ENCODE data around the gene SF3B2.
"Not testable (repeated sequence)": the region's sequence is repeated elsewhere in the genome, so short reads cannot be mapped to it uniquely, and the experiment has no call there.

The SF3B2 gene

GRCh38 chr11:66051766-66052663 lies at the start of gene SF3B2:
TSS of gene SF3B2 (plus strand) at chr11:66052364. CDS start at chr11:66052385, 21 bp downstream.
- peaks cover 35% of the 10 kb centered on the region for H3K4me1 Mint-ChIP-seq
- peaks cover 32% of the 10 kb centered on the region for H3K36me3 Mint-ChIP-seq
- H3K4me3 Mint-ChIP-seq: peak within 1 kb of the TSS; percentile 99
- no peaks in the 10 kb centered on the region for H3K9me3 Mint-ChIP-seq
- peaks cover 18% of the 10 kb centered on the region for H3K27me3 Mint-ChIP-seq
- peak; percentile 99 for ATAC-seq
- H3K27ac Mint-ChIP-seq: peak within 1 kb of the TSS; percentile 94

- H3K27ac Mint-ChIP-seq: peak overlapping the region; percentile 95
- peaks cover 44% of the 10 kb centered on the region for H3K4me1 Mint-ChIP-seq
- H3K36me3 Mint-ChIP-seq: peaks cover 29% of the 10 kb centered on the region
- peak; percentile 89 for ATAC-seq
- H3K27me3 Mint-ChIP-seq: no peaks in the 10 kb centered on the region
- H3K4me3 Mint-ChIP-seq: peak overlapping the region; percentile 99
- no peaks in the 10 kb centered on the region for H3K9me3 Mint-ChIP-seq
Measured at GRCh38 chr11:66002648-66003225, 49.4 kb upstream of the SF3B2 start.

GRCh38 chr11:66003291-66003690 lies 48.9 kb upstream of the SF3B2 start:
- H3K9me3 Mint-ChIP-seq: no peaks in the 10 kb centered on the region
- H3K27ac Mint-ChIP-seq: peak overlapping the region; percentile 95
- peaks cover 43% of the 10 kb centered on the region for H3K4me1 Mint-ChIP-seq
- H3K36me3 Mint-ChIP-seq: peaks cover 23% of the 10 kb centered on the region
- H3K27me3 Mint-ChIP-seq: no peaks in the 10 kb centered on the region
- no peak for ATAC-seq
- H3K4me3 Mint-ChIP-seq: peak overlapping the region; percentile 99

GRCh38 chr11:66004186-66004585 lies 48.0 kb upstream of the SF3B2 start:
- Mint-ChIP-seq H3K27ac (no peak overlapping the region), H3K36me3 (peaks cover 17% of the 10 kb centered on the region)

GRCh38 chr11:66006134-66006890 lies 45.9 kb upstream of the SF3B2 start:
- no peak for ATAC-seq
- Mint-ChIP-seq H3K4me3 (no peak overlapping the region), H3K27ac (no peak overlapping the region), H3K27me3 (no peaks in the 10 kb centered on the region), H3K36me3 (peaks cover 12% of the 10 kb centered on the region), H3K4me1 (peaks cover 27% of the 10 kb centered on the region), H3K9me3 (no peaks in the 10 kb centered on the region)

More at GRCh38 chr11:66004186-66004585, 48.0 kb upstream of the SF3B2 start:
- Mint-ChIP-seq H3K4me3 (peak overlapping the region; percentile 11), H3K27me3 (no peaks in the 10 kb centered on the region), H3K4me1 (peaks cover 39% of the 10 kb centered on the region), H3K9me3 (no peaks in the 10 kb centered on the region)
- no peak for ATAC-seq

- H3K9me3 Mint-ChIP-seq: no peaks in the 10 kb centered on the region
- H3K4me1 Mint-ChIP-seq: peaks cover 27% of the 10 kb centered on the region
- H3K27ac Mint-ChIP-seq: no peak overlapping the region
- H3K27me3 Mint-ChIP-seq: no peaks in the 10 kb centered on the region
- ATAC-seq: no peak
- peaks cover 12% of the 10 kb centered on the region for H3K36me3 Mint-ChIP-seq
- no peak overlapping the region for H3K4me3 Mint-ChIP-seq
Measured at GRCh38 chr11:66006891-66007176, 45.3 kb upstream of the SF3B2 start.

GRCh38 chr11:66007201-66007634 lies 44.9 kb upstream of the SF3B2 start:
- ATAC-seq: no peak
- Mint-ChIP-seq H3K27me3 (no peaks in the 10 kb centered on the region), H3K27ac (no peak overlapping the region), H3K4me1 (peaks cover 27% of the 10 kb centered on the region), H3K9me3 (no peaks in the 10 kb centered on the region), H3K4me3 (no peak overlapping the region), H3K36me3 (peaks cover 12% of the 10 kb centered on the region)

- no peak overlapping the region for H3K4me3 Mint-ChIP-seq
- no peaks in the 10 kb centered on the region for H3K9me3 Mint-ChIP-seq
- H3K36me3 Mint-ChIP-seq: peaks cover 12% of the 10 kb centered on the region
- ATAC-seq: no peak
- H3K4me1 Mint-ChIP-seq: peaks cover 19% of the 10 kb centered on the region
- H3K27ac Mint-ChIP-seq: peak overlapping the region; percentile 55
- H3K27me3 Mint-ChIP-seq: no peaks in the 10 kb centered on the region
Measured at GRCh38 chr11:66008095-66008467, 44.1 kb upstream of the SF3B2 start.

- Mint-ChIP-seq H3K9me3 (no peaks in the 10 kb centered on the region), H3K4me1 (peaks cover 14% of the 10 kb centered on the region), H3K27ac (peak overlapping the region; percentile 55), H3K27me3 (no peaks in the 10 kb centered on the region), H3K36me3 (peaks cover 12% of the 10 kb centered on the region), H3K4me3 (no peak overlapping the region)
- ATAC-seq: no peak
Measured at GRCh38 chr11:66008468-66009101, 43.6 kb upstream of the SF3B2 start.

GRCh38 chr11:66010036-66010435 lies 42.1 kb upstream of the SF3B2 start:
- not testable (repeated sequence) for H3K4me1 Mint-ChIP-seq, ATAC-seq, H3K36me3 Mint-ChIP-seq, H3K9me3 Mint-ChIP-seq, H3K4me3 Mint-ChIP-seq, H3K27me3 Mint-ChIP-seq, H3K27ac Mint-ChIP-seq

- ATAC-seq: no peak
- Mint-ChIP-seq H3K4me3 (no peak overlapping the region), H3K9me3 (no peaks in the 10 kb centered on the region), H3K36me3 (no peaks in the 10 kb centered on the region), H3K4me1 (no peaks in the 10 kb centered on the region), H3K27ac (no peak overlapping the region), H3K27me3 (no peaks in the 10 kb centered on the region)
Measured at GRCh38 chr11:66011239-66011784, 40.9 kb upstream of the SF3B2 start.

GRCh38 chr11:66011785-66012303 lies 40.3 kb upstream of the SF3B2 start, which contains the start of gene CST6:
TSS of gene CST6 (plus strand) at chr11:66012008. CDS start at chr11:66012045, 37 bp downstream.
- Mint-ChIP-seq H3K27me3 (no peaks in the 10 kb centered on the region), H3K4me1 (no peaks in the 10 kb centered on the region), H3K9me3 (no peaks in the 10 kb centered on the region), H3K27ac (no peak within 1 kb of the TSS), H3K36me3 (no peaks in the 10 kb centered on the region), H3K4me3 (no peak within 1 kb of the TSS)
- ATAC-seq: no peak

- no peaks in the 10 kb centered on the region for H3K9me3 Mint-ChIP-seq
- H3K4me3 Mint-ChIP-seq: no peak overlapping the region
- no peak overlapping the region for H3K27ac Mint-ChIP-seq
- no peak for ATAC-seq
- no peaks in the 10 kb centered on the region for H3K27me3 Mint-ChIP-seq
- no peaks in the 10 kb centered on the region for H3K36me3 Mint-ChIP-seq
- no peaks in the 10 kb centered on the region for H3K4me1 Mint-ChIP-seq
Measured at GRCh38 chr11:66012371-66012945, 39.7 kb upstream of the SF3B2 start.

- no peak for ATAC-seq
- no peaks in the 10 kb centered on the region for H3K27me3 Mint-ChIP-seq
- no peak overlapping the region for H3K4me3 Mint-ChIP-seq
- H3K27ac Mint-ChIP-seq: no peak overlapping the region
- no peaks in the 10 kb centered on the region for H3K36me3 Mint-ChIP-seq
- no peaks in the 10 kb centered on the region for H3K9me3 Mint-ChIP-seq
- H3K4me1 Mint-ChIP-seq: no peaks in the 10 kb centered on the region
Measured at GRCh38 chr11:66012946-66013761, 39.0 kb upstream of the SF3B2 start.

Data from stimulated activated memory B cell treated with anti-CD40 and anti-IgM and Interleukin-4, amounts not matched to agents 10 μg/mL and 1 μg/mL and 100 μg/mL, for 72 hours (primary cell).